ENCODE measurements around the gene GPR55.

DNA sequence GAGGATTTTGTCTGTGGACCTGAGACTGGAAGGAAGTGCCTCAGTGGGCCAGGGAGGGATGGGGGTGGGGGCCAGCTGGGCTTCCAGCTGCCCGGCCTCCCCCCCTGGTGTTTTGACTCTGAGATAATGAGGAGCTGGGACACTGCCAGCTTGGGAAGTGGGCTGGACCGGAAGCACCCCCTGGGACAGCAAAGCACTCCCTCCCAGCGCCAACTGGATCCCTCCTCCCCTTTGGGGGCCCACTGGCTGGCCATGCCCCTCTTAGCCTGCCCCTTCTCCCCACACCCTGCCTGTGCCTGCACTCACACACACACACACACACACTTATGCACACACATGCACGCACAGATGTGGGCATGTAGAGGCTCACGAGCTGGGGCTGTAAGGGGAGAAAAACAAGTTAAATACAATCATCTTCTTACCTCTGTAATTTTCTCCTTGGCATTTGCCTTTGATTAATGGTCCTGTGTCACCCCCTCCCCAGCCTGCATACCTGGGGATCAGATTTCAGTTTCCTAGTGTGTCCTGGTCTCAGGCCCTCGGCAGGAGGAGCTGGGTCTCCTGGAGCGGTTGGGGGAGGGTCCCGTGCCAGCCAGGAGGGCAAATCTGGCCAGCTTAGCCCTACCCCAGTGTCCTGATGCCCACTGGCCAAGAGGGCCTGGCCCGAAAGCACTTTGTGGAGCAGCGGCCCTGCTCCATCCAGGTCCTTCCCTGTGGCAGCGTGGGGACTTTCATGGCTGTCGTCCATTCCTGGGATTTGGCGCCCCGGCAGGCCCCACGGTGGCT, 56.7 kb downstream of the GPR55 start:
- TF ChIP-seq, protein P1, sequence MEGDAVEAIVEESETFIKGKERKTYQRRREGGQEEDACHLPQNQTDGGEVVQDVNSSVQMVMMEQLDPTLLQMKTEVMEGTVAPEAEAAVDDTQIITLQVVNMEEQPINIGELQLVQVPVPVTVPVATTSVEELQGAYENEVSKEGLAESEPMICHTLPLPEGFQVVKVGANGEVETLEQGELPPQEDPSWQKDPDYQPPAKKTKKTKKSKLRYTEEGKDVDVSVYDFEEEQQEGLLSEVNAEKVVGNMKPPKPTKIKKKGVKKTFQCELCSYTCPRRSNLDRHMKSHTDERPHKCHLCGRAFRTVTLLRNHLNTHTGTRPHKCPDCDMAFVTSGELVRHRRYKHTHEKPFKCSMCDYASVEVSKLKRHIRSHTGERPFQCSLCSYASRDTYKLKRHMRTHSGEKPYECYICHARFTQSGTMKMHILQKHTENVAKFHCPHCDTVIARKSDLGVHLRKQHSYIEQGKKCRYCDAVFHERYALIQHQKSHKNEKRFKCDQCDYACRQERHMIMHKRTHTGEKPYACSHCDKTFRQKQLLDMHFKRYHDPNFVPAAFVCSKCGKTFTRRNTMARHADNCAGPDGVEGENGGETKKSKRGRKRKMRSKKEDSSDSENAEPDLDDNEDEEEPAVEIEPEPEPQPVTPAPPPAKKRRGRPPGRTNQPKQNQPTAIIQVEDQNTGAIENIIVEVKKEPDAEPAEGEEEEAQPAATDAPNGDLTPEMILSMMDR (IDR thresholded peaks at IDR 0.05 in 2 of 3, conservative IDR thresholded peaks at IDR 0.05 in 1 of 3; ENCODE audit: control insufficient read depth in 2 of 3, extremely low read depth in 1 of 3, insufficient read depth in 1 of 3, low read depth in 3 of 3, low read length in 3 of 3), result no peak
- TF ChIP-seq STAT3 (IDR thresholded peaks at IDR 0.05; ENCODE audit: low read depth, low read length) (no peak), KLF5 (IDR thresholded peaks at IDR 0.05; ENCODE audit: partially characterized antibody) (no peak), POLR2AphosphoS5 (IDR thresholded peaks at IDR 0.05; ENCODE audit: low read length) (no peak), POLR2A (IDR thresholded peaks at IDR 0.05; ENCODE audit: low read depth, low read length) (no peak), GABPA (IDR thresholded peaks at IDR 0.05; ENCODE audit: low read depth) (no peak), SREBF1 (IDR thresholded peaks at IDR 0.05; ENCODE audit: low read length) (no peak), EED (IDR thresholded peaks at IDR 0.05; ENCODE audit: low read depth) (no peak), JUNB (IDR thresholded peaks at IDR 0.05) (no peak)
- TF ChIP-seq, protein P2, sequence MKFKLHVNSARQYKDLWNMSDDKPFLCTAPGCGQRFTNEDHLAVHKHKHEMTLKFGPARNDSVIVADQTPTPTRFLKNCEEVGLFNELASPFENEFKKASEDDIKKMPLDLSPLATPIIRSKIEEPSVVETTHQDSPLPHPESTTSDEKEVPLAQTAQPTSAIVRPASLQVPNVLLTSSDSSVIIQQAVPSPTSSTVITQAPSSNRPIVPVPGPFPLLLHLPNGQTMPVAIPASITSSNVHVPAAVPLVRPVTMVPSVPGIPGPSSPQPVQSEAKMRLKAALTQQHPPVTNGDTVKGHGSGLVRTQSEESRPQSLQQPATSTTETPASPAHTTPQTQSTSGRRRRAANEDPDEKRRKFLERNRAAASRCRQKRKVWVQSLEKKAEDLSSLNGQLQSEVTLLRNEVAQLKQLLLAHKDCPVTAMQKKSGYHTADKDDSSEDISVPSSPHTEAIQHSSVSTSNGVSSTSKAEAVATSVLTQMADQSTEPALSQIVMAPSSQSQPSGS (IDR thresholded peaks at IDR 0.05; ENCODE audit: low read length), result no peak
- TF ChIP-seq, protein P3, sequence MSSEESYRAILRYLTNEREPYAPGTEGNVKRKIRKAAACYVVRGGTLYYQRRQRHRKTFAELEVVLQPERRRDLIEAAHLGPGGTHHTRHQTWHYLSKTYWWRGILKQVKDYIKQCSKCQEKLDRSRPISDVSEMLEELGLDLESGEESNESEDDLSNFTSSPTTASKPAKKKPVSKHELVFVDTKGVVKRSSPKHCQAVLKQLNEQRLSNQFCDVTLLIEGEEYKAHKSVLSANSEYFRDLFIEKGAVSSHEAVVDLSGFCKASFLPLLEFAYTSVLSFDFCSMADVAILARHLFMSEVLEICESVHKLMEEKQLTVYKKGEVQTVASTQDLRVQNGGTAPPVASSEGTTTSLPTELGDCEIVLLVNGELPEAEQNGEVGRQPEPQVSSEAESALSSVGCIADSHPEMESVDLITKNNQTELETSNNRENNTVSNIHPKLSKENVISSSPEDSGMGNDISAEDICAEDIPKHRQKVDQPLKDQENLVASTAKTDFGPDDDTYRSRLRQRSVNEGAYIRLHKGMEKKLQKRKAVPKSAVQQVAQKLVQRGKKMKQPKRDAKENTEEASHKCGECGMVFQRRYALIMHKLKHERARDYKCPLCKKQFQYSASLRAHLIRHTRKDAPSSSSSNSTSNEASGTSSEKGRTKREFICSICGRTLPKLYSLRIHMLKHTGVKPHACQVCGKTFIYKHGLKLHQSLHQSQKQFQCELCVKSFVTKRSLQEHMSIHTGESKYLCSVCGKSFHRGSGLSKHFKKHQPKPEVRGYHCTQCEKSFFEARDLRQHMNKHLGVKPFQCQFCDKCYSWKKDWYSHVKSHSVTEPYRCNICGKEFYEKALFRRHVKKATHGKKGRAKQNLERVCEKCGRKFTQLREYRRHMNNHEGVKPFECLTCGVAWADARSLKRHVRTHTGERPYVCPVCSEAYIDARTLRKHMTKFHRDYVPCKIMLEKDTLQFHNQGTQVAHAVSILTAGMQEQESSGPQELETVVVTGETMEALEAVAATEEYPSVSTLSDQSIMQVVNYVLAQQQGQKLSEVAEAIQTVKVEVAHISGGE (CRISPR knock-in tag; IDR thresholded peaks at IDR 0.05), result no peak
